Measurements from ENCODE around the gene NUDT3.
"Not testable (repeated sequence)": the region's sequence is repeated elsewhere in the genome, so short reads cannot be mapped to it uniquely, and the experiment has no call there.

NUDT3 gene

DNA sequence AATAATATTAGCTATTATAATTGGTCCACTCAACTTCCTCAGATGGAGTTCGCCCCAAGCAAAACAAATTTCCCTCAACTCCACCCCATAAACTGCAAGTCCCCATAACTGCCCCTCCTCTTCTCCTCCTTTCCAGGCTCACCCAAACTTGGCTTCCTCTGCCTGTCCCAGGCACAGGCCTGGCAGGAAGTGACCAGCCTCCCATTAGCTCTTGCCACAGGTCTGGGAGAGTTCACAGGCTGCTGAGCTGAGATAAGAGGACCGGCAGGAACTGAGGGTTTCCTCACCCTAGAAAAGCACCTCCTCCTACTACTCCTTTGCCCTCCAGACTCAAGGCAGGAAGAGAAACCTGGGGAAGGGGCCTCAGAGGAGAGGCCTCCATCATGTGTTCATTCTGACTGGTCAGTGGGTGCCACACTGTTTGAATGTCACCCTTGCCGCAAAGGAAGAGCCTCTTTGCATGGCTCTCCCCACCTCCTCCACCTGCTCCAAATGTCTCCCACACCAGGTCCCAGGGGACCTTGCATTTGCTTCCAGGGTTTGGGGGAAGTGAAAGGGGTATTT lies 119.1 kb downstream of the NUDT3 start:
- peak; percentile 38 to 79 for DNase-seq (ENCODE audit: low read depth in 2 of 2)
- TF ChIP-seq, protein P1, sequence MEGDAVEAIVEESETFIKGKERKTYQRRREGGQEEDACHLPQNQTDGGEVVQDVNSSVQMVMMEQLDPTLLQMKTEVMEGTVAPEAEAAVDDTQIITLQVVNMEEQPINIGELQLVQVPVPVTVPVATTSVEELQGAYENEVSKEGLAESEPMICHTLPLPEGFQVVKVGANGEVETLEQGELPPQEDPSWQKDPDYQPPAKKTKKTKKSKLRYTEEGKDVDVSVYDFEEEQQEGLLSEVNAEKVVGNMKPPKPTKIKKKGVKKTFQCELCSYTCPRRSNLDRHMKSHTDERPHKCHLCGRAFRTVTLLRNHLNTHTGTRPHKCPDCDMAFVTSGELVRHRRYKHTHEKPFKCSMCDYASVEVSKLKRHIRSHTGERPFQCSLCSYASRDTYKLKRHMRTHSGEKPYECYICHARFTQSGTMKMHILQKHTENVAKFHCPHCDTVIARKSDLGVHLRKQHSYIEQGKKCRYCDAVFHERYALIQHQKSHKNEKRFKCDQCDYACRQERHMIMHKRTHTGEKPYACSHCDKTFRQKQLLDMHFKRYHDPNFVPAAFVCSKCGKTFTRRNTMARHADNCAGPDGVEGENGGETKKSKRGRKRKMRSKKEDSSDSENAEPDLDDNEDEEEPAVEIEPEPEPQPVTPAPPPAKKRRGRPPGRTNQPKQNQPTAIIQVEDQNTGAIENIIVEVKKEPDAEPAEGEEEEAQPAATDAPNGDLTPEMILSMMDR (IDR thresholded peaks at IDR 0.05; ENCODE audit: low read depth, low read length), result no peak
- H3K4me3 ChIP-seq (replicated peaks in 1 of 2; ENCODE audit: low read depth in 2 of 2, low read length in 2 of 2), result no peak overlapping the region

DNA sequence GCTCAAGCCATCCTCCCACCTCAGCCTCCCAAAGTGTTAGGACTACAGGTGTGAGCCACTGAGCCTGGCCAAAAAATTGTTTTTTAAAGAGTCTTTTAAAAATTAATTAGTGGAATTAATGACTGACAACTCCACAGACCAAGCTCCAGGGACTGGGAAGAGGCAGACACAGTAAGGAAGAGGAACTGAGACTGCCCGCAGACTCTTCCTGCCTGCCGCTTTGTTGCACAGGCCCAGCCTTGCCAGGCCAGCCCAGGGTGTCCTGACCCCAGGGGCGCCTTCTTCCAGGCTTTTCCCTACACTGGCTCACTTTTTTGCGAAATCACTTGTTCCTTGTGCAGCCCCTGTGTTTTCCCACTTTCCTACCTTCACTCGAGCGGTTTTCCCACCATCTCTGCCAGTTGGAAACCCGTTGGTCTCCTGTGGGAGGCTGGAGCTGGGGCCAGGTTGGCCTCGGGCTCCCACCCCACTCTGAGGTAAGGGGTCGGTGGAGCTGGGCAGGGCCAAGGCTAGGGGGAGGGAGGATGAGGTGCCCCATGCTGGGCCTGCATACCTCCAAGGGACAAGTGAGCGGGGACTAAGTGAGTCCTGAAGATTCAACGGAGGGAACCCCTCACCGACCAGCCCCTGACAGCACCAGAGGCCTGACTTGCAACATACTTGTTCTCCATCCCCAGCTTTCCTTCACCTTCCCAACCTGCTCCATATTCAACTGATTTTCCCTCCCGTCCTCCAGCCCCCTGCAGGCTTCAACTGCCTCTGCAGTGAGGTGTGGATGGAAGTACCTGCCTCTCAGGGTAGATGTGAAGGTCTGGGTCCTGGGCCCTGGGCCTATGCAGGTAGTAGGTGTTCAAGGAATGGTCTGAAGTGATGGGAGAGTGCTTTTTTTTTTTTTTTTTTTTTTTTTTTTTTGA lies 120.2 kb downstream of the NUDT3 start:
- TF ChIP-seq, protein P1 (IDR thresholded peaks at IDR 0.05; ENCODE audit: low read depth, low read length), result no peak
- no peak overlapping the region for H3K4me3 ChIP-seq (replicated peaks in 1 of 2; ENCODE audit: low read depth in 2 of 2, low read length in 2 of 2)
- DNase-seq (ENCODE audit: low read depth in 2 of 2), result no peak

DNA sequence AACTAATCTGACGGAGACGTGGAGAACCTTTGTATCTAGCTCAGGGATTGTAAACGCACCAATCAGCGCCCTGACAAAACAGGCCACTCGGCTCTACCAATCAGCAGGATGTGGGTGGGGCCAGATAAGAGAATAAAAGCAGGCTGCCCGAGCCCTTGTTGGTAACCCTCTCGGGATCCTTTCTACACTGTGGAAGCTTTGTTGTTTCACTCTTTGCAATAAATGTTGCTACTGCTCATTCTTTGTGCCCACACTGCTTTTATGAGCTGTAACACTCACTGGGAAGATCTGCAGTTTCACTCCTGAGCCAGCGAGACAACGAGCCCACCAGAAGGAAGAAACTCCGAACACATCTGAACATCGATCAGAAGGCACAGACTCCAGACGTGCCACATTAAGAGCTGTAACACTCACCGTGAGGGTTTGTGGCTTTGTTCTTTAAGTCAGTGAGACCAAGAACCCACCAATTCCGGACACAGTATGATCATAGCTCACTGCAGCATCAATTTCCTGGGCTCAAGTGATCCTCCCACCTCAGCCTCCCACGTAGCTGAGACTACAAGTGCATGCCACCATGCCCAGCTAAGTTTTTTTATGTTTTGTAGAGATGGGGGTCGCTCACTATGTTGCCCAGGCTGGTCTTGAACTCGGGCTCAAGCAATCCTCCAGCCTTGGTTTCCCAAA lies 122.7 kb downstream of the NUDT3 start:
- not testable (repeated sequence) for H3K4me3 ChIP-seq (replicated peaks in 1 of 2; ENCODE audit: low read depth in 2 of 2, low read length in 2 of 2); DNase-seq (ENCODE audit: low read depth in 2 of 2)

DNA sequence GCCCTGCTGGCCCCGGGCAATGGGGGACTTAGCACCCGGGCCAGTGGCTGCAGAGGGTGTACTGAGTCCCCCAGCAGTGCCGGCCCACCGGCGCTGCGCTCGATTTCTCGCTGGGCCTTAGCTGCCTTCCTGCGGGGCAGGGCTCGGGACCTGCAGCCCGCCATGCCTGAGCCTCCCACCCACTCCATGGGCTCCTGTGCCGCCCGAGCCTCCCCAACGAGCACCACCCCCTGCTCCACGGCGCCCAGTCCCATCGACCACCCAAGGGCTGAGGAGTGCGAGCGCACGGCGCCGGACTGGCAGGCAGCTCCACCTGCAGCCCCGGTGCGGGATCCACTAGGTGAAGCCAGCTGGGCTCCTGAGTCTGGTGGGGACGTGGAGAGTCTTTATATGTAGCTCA lies 123.3 kb downstream of the NUDT3 start:
- not testable (repeated sequence) for DNase-seq (ENCODE audit: low read depth in 2 of 2); H3K4me3 ChIP-seq (replicated peaks in 1 of 2; ENCODE audit: low read depth in 2 of 2, low read length in 2 of 2)

DNA sequence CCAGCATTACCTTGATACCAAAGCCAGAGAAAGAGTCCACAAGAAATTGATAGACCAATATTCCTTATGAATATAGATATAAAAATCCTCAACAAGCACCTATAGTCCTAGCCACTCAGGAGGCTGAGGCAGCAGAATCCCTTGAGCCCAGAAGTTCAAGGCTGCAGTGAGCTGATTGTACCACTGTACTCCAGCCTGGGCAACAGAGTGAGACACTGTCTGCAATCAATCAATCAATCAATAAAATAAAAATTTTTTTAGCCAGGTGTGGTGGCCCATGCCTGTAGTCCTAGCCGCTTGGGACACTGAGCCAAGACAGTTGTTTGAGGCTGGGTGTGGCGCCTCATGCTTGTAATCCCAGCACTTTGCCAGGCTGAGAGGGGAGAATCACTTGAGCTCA lies 124.7 kb downstream of the NUDT3 start:
- TF ChIP-seq, protein P1 (IDR thresholded peaks at IDR 0.05; ENCODE audit: low read depth, low read length), result no peak
- no peak overlapping the region for H3K4me3 ChIP-seq (replicated peaks in 1 of 2; ENCODE audit: low read depth in 2 of 2, low read length in 2 of 2)
- no peak for DNase-seq (ENCODE audit: low read depth in 2 of 2)

DNA sequence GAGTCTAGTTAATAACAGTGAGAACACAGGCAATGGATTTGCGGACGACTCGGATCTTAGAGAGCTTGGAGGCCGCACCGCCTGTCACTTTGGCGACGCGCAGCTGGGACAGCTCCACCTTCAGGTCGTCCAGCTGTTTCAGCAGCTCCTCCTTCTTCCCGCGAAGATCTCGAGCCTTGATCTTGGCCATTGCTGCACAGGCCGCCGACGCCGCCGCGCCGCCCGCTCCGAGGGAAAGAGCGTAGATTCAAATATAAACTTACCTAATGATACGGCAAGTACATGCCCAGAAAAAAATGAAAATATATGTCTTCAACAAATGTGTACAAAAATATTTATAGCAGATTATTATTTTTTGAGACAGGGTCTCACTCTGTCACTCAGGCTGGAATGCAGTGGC lies 129.0 kb downstream of the NUDT3 start:
- not testable (repeated sequence) for DNase-seq (ENCODE audit: low read depth in 2 of 2)

DNA sequence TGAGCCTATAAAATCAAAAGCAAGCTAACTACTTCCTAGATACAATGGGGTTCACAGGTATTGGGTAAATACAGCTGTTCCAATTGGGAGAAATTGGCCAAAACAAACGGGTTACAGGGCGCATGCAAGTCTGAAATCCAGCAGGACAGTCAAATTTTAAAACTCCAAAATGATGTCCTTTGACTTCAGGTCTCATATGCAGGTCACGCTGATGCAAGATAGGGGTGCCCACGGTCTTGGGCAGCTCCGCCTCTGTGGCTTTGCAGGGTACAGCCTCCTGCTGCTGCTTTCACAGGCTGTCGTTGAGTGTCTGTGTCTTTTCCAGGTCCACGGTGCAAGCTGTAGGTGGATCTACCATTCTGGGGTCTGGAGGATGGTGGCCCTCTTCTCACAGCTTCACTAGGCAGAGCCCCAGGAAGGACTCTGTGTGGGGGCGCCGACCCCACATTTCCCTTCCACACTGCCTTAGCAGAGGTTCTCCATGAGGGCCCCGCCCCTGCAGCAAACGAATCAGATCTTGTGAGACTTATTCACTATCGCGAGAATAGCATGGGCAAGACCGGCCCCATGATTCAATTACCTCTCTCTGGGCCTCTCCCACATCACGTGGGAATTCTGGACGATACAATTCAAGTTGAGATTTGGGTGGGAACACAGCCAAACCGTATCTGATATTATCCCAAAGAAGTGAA lies 131.7 kb downstream of the NUDT3 start:
- H3K4me3 ChIP-seq (replicated peaks in 1 of 2; ENCODE audit: low read depth in 2 of 2, low read length in 2 of 2), result no peak overlapping the region
- DNase-seq (ENCODE audit: low read depth in 2 of 2), result no peak
- TF ChIP-seq, protein P1 (IDR thresholded peaks at IDR 0.05; ENCODE audit: low read depth, low read length), result no peak

More for the DNA sequence above, 129.0 kb downstream of the NUDT3 start:
- not testable (repeated sequence) for H3K4me3 ChIP-seq (replicated peaks in 1 of 2; ENCODE audit: low read depth in 2 of 2, low read length in 2 of 2)

DNA sequence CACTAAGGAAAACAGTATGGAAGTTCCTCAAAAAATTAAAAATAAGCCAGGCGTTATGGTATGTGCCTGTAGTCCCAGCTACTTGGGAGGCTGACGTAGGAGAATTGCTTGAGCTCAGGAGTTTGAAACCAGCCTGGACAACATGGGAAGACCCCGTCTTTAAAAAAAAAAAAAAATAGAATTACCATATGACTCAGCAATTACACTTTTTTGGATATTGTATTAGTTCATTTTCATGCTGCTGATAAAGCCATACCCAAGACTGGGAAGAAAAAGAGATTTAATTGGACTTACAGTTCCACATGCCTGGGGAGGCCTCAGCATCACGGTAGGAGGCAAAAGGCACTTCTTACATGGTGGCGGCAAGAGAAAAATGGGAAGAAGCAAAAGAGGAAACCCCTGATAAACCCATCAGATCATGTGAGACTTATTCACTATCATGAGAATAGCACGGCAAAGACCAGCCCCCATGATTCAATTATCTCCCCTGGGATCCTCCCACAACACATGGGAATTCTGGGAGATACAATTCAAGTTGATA lies 132.9 kb downstream of the NUDT3 start:
- H3K4me3 ChIP-seq (replicated peaks in 1 of 2; ENCODE audit: low read depth in 2 of 2, low read length in 2 of 2), result no peak overlapping the region
- TF ChIP-seq, protein P1 (IDR thresholded peaks at IDR 0.05; ENCODE audit: low read depth, low read length), result no peak
- DNase-seq (ENCODE audit: low read depth in 2 of 2), result no peak

DNA sequence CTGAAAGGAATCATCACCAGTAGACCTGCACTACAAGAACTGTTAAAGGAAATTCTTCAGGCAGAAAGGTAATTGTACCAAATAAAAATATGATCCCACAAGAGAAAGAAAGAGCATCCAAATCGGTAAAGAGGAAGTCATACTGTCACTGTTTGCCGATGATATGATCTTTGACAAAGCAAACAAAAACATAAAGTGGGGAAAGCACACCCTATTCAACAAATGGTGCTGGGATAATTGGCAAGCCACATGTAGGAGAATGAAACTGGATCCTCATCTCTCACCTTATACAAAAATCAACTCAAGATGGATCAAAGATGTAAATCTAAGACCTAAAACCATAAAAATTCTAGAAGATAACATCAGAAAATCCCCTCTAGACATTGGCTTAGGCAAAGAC lies 140.1 kb downstream of the NUDT3 start:
- H3K4me3 ChIP-seq (replicated peaks in 1 of 2; ENCODE audit: low read depth in 2 of 2, low read length in 2 of 2); DNase-seq (ENCODE audit: low read depth in 2 of 2): not testable (repeated sequence)
